Measurements from ENCODE around the gene FAM83F. TPM values are rescaled to one million over a fixed set of nuclear protein-coding genes. Genes with fewer than 3 reads are reported as not detected.

The FAM83F gene
- total RNA-seq, 6 experiments from 2014 or later, result not detected

DNA sequence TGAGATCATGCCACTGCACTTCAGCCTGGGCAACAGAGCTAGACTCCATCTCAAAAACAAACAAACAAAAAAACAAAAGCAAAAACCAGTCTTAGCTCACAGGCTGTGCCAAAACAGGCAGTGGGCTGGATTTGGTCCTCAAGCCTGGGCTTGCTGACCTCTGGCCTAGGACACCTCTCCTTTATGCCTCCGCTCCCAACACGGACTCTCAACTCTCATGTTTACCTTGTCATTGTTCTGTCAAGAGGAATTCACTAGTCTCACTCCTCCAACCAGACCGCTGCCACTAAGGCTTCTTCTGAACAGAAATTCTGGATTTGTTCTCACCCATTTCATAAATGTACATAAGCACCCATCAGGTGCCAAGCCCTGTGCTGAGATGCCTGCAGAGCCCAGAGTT lies 42.6 kb downstream of the FAM83F start:
- TF ChIP-seq, protein P1, sequence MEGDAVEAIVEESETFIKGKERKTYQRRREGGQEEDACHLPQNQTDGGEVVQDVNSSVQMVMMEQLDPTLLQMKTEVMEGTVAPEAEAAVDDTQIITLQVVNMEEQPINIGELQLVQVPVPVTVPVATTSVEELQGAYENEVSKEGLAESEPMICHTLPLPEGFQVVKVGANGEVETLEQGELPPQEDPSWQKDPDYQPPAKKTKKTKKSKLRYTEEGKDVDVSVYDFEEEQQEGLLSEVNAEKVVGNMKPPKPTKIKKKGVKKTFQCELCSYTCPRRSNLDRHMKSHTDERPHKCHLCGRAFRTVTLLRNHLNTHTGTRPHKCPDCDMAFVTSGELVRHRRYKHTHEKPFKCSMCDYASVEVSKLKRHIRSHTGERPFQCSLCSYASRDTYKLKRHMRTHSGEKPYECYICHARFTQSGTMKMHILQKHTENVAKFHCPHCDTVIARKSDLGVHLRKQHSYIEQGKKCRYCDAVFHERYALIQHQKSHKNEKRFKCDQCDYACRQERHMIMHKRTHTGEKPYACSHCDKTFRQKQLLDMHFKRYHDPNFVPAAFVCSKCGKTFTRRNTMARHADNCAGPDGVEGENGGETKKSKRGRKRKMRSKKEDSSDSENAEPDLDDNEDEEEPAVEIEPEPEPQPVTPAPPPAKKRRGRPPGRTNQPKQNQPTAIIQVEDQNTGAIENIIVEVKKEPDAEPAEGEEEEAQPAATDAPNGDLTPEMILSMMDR (IDR thresholded peaks at IDR 0.05), result no peak
- no peaks in the 10 kb centered on the region for H3K36me3 Mint-ChIP-seq (ENCODE audit: low read depth)
- no peak overlapping the region for H3K4me3 Mint-ChIP-seq
- H3K4me1 Mint-ChIP-seq (ENCODE audit: low read depth), result peaks cover 9% of the 10 kb centered on the region; the same call in 1 of the 2 replicates
- H3K27ac Mint-ChIP-seq, result no peak overlapping the region
- H3K9me3 Mint-ChIP-seq, result no peaks in the 10 kb centered on the region
- peaks cover 28% of the 10 kb centered on the region for H3K27me3 Mint-ChIP-seq (ENCODE audit: insufficient read depth)
- DNase-seq, result no peak

DNA sequence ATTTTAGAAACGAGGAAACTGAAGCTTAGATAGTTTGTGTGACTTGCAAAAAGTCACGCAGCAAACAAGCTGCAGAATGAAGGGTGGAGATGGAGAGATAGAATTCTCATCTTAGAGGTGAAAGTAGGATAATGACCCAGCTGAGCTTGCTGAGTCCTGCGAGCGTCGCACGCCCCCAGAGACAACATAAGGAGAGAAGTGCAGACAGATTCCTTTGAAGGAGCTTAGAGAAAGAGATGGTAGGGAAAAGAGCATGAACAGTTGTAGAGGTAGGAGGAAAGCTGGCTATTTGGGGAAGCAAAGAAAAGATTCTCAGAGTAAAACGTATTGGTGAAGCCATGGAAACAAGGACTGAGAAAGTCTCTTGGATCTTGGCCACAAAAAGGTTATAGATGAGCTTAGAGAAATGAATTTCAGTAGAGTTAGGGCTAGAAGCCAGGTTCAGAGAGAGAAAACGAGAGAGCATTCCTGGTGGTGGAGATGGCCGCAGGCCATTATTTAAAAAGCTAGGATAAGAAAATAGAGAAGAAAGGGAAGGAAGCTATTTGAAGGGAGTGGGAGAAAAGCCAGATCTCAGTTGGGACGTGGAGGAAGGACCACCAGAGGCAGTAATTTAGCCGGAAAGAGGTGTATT lies 44.8 kb downstream of the FAM83F start:
- TF ChIP-seq, protein P1 (IDR thresholded peaks at IDR 0.05), result no peak
- Mint-ChIP-seq H3K4me3 (no peak overlapping the region), H3K27ac (no peak overlapping the region), H3K4me1 (ENCODE audit: low read depth) (peaks cover 21% of the 10 kb centered on the region; the same call in 1 of the 2 replicates), H3K36me3 (ENCODE audit: low read depth) (no peaks in the 10 kb centered on the region), H3K27me3 (ENCODE audit: insufficient read depth) (peaks cover 21% of the 10 kb centered on the region), H3K9me3 (no peaks in the 10 kb centered on the region)
- no peak for DNase-seq

DNA sequence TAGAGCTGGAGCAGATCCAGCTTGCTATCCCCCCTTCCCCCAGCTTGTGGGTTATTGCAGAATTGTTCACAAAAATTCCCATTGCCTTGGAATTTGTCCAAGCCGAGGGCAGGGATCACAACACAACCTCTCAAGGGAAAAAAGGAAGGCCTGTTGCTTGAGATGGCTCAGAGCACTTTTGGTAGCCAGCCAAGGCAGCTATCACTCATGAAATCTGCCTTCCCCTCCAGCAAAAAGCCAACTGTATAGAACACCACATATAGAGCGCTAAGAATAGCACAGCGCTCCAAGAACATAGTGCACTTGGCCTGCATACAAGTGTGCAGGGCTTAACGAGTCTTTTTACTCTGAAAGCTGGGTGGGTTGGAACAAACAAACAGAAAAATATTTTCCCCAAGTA lies 46.2 kb downstream of the FAM83F start:
- no peak overlapping the region; the same call in 1 of the 2 replicates for H3K4me3 Mint-ChIP-seq
- TF ChIP-seq, protein P1 (IDR thresholded peaks at IDR 0.05), result no peak
- H3K4me1 Mint-ChIP-seq (ENCODE audit: low read depth), result peaks cover 26% of the 10 kb centered on the region; the same call in 1 of the 2 replicates
- H3K27me3 Mint-ChIP-seq (ENCODE audit: insufficient read depth), result peaks cover 17% of the 10 kb centered on the region
- H3K27ac Mint-ChIP-seq, result no peak overlapping the region
- peak; percentile 37 for DNase-seq
- no peaks in the 10 kb centered on the region for H3K9me3 Mint-ChIP-seq
- no peaks in the 10 kb centered on the region for H3K36me3 Mint-ChIP-seq (ENCODE audit: low read depth)

DNA sequence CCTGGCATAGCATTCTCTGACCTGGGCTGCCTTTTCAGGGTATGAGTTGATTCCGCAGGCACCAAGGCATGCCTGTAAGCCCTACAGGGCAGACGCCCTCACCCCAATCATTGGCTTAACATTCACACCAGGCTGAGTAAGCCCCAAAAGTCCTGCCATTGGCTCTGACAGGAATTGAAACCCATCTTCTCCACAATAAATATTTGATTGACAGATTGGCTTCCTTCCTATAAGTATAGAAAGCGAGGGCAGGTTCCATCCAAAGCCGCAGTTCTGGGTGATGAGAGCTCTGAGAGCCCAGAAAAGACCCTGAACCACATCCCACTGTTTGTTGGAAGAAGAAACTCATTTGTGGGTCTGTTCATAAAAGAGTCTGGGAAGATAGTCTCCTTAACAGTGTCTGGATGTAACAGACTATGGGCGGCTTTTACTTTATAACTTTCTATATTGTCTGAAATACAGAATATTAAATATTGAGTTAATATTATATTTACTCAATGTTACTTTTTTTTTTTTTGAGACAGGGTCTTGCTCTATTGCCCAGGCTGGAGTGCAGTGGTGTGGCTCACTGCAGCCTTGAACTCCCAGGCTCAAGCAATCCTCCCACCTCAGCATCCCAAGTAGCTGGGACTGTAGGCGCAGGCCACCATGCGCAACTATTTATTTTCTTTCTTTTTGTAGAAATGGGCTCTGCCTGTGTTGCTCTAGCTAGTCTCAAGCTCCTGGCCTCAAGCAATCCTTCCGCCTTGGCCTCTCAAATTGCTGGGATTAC lies 46.8 kb downstream of the FAM83F start:
- TF ChIP-seq, protein P1 (IDR thresholded peaks at IDR 0.05), result no peak
- DNase-seq, result no peak
- Mint-ChIP-seq H3K9me3 (no peaks in the 10 kb centered on the region), H3K27ac (no peak overlapping the region), H3K36me3 (ENCODE audit: low read depth) (no peaks in the 10 kb centered on the region), H3K27me3 (ENCODE audit: insufficient read depth) (peaks cover 17% of the 10 kb centered on the region), H3K4me3 (no peak overlapping the region), H3K4me1 (ENCODE audit: low read depth) (peaks cover 27% of the 10 kb centered on the region; the same call in 1 of the 2 replicates)

DNA sequence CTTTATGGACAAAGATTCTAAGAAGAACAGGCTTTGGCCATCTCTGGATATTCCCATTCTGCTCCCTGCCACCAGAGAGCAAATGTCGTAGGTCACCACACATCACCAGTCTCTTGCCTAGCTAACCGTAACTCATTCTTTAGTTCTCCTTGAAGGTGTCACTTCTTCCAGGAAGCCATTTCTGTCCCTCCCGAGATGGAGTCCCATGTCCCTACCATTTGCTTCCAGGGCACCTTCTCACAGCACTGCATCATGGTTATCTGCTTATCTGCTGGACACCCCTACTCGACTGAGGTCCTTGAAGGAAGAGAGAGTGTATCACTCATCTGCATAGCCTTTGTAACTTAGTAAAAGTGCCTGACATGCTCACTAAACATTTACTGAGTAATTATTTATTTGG lies 47.6 kb downstream of the FAM83F start:
- no peaks in the 10 kb centered on the region for H3K36me3 Mint-ChIP-seq (ENCODE audit: low read depth)
- no peaks in the 10 kb centered on the region for H3K9me3 Mint-ChIP-seq
- H3K4me1 Mint-ChIP-seq (ENCODE audit: low read depth), result peaks cover 27% of the 10 kb centered on the region; the same call in 1 of the 2 replicates
- TF ChIP-seq, protein P1 (IDR thresholded peaks at IDR 0.05), result no peak
- no peak overlapping the region for H3K27ac Mint-ChIP-seq
- H3K4me3 Mint-ChIP-seq, result no peak overlapping the region
- no peak for DNase-seq
- H3K27me3 Mint-ChIP-seq (ENCODE audit: insufficient read depth), result peaks cover 16% of the 10 kb centered on the region

All from HFFc6 (cell line).